ENCODE data around the gene CTSO.

CTSO gene, protein sequence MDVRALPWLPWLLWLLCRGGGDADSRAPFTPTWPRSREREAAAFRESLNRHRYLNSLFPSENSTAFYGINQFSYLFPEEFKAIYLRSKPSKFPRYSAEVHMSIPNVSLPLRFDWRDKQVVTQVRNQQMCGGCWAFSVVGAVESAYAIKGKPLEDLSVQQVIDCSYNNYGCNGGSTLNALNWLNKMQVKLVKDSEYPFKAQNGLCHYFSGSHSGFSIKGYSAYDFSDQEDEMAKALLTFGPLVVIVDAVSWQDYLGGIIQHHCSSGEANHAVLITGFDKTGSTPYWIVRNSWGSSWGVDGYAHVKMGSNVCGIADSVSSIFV
- 23.0 to 52.4 (median 38.0) reads per million in 17 experiments for total RNA-seq

DNA sequence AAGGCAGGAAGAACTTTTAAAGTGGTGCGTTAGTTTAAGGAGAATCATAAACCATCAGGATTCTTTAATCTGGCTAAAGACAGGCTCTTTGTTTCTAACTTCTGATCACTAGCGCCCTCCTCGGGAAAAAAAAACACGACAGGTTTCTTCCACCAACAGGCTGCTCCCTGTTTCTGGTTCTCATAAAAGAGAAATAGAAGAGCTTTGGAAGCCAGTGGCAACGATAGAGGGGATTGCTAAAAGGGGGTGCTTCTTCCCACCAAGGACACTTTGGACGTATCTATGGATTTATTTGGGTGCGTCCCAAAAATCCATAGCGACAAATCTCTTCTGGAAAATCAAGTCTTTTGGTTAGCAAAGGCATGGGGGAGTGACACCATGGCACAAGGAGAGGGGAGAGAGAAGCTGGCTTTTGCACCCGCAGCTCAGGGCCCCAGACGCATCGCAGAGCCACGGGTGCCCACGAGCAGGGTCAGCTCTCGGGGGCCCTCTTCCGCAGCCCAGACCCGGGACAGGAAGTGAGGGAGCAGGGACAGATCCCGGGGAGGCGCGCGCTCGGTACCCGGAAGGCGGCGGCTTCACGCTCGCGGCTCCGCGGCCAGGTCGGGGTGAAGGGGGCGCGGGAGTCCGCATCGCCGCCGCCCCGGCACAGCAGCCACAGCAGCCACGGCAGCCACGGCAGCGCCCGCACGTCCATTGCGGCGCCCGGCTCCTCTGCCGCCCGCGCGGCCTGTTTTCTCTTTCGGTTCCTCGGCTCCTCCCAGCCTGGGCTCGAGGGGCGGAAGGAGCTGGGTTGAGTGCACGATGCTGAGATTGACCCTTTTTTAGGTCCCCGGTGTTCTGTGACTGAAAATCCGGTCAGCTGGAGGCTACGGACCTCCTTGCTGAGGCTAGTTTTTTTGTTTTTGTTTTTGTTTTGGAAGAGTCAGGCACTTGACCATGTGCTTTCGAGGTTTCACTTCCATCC is at the start of gene CTSO:
TSS of gene CTSO (minus strand) at position 716 of the 967 bp plus-strand sequence. CDS start at position 697, 19 bp downstream.
- peak; percentile 82 to 89 (median 84) for DNase-seq

DNA sequence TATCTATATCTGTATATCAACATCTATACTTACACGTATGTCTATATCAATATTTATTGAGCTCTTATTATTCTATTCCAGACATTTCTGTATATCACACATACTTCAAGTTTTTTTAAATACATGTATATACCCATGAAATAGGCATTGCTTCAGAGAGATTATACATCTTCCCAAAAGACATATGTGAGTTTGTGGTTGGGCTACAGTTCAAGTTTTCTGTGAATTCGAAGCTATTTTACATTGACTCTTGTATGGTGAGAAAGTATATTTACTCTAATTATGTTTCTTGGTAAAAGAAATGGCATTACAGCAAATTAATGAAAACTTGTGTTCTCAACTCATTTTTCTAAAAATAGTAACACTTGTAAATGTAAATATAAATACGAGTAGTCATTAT is 46.8 kb upstream of the CTSO start:
- no peak for DNase-seq

DNA sequence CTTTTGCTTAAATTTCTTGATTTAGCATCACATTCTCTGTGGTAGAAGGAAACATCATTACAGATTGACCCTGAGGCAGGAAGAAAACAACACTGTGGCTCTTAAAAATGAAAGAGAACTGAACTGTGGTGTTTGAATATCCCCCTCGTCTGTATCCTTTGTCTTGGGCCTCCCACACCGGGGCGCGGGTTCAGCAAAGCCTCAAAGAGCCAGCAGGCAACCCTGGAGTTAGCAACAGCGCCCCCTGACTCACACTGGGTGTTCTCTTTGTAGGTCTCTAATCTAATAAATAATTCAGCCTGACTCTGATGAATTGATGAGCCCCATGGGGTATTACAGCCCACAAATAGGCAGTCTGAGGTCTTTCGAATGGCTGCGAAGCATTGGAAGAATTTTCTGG is 46.1 kb upstream of the CTSO start:
- DNase-seq = peak in 1 of 4 experiments; percentile 6

DNA sequence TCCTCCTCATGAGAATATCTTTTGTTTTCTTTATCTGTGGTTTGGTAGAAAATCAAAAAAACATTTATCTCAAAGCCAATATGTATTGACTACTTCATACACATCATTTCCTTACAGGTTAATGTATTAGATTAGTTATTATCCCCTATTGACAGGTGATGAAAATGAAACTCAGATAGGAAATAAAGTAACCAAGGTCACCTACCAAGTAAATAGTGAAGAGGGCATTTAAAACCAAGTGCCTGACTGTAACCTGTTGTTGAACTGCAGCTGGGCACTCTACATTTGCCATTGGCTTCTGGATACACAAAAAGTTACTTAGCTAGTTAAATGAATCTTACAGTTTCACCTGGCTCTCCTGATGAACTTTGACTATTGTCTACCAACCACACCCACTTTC is 41.4 kb upstream of the CTSO start:
- no peak for DNase-seq

DNA sequence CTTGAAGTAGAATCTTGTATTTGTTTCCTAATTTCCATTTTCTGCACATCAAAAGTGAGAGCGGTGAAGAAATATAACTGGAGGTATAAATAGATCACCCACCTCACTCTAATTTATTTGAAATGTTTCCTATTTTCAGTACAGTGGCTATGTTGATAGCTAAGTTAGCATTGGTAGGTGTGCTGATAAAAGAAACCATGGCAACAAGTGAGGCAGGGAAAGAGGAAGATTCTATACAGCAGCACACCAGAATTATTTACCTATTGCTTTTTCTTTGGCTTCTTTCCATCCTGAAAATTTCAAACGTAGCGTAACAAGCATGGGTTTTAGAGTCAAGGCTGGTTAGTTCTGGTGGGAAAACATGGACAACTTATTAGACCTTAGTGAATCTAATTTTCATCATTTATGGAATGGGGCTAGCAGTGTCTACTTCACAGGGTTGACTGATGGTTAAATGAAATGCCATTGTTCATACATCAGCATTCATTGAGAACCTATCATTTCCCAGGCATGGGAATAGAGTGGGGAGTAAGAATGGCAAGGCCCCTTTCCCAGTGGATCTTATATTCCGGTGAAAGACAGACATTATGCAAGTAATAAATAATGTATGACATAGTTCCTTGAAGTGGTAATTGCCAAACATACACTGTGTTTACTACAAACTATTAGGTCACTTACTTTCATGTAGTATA is 30.6 kb upstream of the CTSO start:
- DNase-seq = no peak

DNA sequence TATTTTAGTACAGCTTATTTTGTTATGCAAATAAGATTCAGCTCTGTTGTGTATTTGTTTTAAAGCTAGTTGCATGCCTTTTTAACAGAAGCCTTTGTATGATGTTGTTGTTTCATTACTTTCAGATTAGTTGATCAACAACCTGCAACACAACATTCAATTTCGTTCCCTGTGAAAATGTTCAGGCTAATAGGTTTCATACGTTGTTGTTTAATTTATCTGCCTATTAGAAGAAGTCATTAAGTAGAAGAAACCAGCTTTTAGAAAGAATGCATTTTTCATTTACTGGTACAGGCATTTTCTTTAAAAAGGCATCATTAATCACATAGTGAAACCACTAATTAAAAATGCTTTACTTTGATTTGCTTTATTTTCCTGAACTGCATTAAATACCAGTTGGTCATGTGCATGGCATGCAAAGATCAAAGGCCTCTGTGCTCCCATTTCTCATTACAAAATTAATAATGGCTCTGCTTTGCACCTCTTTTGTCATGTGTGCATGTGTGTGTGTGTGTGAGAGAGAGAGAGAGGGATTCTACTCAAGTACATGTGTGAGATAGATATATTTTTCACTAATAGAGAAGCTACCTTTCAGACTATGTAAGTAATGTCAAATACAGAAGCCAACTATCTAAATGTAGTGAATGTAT is 29.2 kb upstream of the CTSO start:
- no peak for DNase-seq

DNA sequence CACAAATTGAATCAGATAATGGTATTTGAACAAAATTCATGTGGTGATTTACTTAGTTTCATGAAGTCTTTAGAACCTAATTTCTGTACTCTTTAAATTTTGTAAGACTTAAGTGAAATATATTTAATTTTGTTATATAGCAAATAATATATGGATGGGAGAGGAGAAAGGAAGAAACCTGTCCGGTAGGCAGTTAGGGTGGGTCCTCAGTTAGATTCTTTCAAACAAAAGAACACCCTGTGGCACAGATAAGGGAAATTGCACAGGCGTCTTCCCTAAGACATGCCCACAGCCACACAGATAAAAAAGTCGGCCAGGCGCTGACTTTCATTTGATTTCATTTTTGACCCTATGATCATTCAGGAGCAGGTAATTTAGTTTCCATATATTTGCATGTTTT is 25.1 kb upstream of the CTSO start:
- DNase-seq = no peak

DNA sequence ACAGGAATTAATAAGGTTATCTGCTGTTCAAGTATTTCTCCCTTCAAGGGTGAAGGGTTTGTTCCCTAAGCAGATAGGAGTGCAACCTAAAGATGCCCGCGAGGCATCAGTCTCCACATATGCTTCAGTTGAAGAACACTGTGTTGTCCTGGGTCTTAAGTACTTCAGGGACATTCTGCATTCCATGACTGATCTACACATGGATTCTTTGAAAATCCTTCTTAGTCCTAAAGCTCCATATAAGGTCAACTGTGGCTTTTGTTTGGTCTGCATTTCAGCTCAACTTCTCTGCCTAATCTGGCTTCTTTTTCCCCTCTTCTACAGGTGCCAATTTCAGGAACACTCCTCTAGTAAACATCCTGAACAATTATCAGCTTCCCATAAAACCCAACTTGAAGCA is 21.8 kb upstream of the CTSO start:
- no peak for DNase-seq

DNA sequence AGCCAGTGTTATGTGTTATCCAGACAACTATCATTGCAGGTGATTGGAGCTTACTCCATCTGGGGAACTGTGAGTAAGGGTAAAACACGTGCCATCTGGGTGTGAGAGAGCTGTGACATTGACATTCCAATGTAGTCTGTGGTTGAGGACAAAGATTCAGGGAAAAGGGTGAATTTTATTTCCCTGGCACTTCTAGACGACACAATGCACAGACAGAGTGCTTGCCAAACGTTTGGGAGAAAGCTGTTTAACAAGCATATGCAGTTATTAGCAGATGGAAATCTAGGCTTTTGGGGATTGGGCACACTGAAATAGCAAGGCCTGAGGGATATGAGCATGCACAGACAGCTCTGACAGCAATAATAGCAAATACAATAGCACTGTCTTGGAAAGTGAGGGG is 21.3 kb upstream of the CTSO start:
- no peak for DNase-seq

DNA sequence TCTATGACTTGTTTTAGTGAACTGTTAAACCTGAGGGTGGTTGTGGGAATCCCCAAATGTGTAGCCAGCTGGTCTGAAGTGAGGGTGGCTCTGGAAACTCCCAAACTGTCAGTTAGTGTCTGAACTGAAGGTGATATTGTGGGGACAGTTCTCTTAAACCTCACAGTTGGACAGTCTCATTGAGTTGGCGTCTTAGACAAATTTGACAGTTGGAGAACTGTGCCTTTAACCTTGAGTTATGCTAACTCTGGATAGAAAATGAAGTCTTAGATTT is 20.7 kb upstream of the CTSO start:
- DNase-seq = no peak

DNA sequence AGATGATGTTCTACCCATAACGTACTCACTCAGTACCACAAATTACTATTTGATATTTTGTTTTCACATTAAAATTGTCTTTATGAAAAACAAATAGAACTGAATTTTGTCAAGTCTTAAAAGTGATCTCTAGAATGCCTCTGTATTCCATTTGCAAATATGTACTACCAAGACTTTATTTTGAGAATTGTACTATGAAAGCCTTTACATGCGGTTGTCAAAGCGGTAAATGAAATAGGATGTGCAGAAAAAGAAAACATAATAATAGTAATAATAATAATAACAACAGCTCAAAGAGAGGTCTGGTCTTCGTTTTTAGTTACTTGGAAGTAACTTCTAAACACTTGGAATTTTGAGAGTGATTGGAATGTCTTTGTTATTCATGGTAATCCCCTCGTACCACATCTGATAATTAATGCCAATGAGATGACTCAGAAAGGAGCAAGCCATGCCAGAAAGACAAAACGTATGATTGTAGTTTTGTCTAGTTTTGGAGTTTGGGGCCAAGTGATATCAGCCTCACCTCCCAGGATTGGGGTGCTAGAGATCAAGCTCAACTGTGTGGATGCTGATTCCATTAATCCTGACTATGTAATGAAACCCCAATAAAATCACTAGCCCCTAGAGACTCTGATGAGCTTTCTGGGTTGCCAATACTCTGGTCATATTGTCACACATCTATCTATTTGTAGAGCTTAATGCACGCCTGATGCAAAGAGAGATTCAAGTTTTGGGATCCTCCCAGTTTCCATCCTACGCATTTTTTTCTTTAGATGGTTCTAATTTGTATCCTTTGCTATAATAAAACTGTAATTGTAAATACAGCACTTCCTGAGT is 20.2 kb upstream of the CTSO start:
- DNase-seq = no peak

DNA sequence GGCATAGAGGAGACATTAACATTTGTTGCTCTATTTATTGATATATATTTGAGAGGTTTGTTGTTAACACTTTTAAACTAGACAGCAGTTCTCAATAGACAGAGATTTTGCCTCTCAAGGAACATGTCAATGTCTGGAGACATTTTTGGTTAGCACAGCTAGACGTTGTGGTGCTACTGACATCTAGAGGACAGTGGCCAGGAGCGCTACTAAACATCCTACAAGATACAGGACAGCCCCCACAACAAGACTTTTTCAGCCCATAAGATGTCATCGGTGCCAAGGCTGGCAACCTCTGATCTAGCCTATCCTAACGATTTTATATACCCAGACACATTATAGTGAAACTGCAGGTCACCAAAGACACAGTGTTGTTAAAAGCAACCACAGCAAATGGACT is 18.4 kb upstream of the CTSO start:
- peak; percentile 43 to 64 (median 54) for DNase-seq

DNA sequence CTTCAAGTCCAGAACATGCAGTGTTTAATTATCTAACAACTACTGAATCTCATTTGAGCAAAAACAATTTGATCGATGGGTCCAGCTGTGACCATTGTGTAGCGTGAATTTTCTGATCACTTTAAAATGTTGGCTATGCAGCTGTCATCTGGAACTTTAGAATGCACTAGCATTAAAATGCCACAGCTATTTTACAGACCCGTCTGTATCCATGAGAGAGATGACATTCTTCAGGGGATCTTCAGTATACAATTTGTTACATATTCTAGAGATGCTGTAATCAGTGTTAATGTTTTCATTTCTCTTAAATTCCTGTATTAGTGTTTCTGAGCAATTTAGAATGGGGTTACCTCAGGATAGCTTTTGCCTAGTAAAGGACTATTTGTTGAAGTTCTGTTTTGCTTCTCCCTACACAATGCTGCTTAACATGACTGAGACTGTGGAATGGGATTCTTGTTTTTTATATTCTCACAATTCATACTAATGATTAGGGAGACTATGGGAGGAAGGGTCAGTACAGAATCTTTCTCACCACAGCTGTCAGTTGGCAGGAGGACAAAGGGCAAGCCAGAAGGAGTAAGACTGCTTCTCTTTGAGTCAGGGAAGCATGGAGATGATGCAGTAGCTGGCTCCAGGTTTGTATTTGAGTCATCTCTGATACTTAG is 13.2 kb upstream of the CTSO start:
- peak in 1 of 4 experiments; percentile 3 for DNase-seq

DNA sequence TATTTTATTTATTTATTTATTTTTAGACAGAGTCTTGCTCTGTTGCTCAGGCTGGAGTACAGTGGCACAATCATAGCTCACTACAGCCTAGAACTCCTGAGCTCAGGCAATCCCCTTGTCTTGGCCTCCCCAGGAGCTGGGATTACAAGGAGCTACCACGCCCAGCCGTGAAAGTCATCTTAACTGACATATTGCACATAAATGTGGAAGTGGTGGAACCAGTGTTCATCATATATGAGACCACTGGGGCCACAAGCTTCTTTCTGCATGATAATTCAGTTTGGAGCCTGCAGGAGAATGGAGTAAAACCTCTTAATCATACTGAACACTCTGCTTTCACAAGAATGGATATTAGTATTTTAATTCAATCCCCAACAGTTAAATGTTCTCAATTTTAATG is 12.5 kb upstream of the CTSO start:
- DNase-seq = no peak

DNA sequence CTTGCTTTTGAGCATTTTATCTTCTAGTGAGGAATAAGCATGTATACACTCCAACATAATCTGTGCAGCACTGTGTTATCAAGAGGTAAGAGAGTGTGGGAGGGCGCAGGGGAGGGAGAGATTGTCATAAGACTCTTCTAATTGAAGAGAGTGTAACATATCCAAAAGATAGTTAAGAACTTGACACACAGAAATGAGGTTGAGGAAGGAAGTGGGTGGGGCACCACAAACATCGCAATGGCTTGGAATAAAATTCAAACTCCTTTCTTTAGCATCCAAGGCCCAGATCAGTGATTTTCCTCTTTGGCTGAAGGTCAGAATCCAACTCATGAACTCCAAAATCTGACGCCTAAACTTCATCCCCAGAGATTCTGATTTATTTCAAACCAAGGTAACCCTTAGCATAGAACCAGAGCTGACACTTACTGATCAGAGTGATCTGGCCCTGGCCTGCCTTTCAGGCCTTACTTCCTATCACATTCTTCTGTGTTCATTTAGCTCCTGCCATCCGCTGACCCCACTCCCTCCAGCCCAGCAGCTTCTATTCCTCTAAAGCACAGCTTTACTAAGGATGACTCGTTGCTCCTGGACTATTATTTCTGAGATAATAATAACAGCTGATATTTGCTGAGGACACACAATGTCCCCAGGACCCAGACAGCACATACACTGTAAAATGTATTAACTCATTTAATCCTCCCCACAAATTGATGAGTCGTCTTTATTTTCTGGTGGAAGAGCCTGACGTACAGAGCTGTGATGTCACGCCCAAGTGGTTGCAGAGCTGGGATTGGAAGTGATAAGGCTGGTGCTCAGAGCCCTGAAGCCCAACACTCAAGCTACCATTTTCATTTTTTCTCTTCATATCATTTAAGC is 10.6 kb upstream of the CTSO start:
- no peak for DNase-seq

DNA sequence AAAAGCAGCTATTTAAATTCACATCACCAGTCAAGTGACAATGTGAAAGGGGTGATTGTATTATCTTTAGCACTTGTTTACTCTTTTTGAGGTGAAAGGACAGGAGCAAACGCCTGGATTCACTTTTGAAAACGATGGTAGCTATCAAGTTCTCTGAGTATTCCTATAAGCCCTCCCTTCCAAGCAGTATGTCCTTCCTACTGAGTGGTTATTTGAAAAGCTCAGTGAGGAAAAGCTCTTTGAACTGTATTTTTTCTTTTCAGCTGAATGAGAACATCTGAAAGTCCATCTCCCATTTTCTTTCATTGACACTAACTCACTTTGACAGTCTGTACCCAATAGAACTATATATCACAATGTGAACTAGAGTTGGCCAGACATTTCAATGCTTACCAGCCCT is 9.1 kb upstream of the CTSO start:
- DNase-seq = no peak

DNA sequence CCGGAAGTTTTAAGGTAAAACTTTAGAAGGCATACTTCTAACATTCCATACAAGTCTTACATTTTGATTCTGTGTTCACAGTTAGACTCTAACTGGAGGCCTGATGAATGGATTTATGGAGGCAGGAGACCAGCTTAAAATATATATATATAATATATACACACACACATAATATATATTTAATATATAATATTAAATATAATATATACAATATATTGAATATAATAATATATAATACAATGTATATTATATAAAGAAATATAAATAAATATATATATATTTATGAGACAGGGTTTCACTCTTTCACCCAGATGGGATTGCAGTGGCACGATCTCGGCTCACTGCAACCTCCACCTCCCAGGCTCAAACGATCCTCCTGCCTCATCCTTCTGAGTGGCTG is 7.9 kb upstream of the CTSO start:
- DNase-seq = no peak

DNA sequence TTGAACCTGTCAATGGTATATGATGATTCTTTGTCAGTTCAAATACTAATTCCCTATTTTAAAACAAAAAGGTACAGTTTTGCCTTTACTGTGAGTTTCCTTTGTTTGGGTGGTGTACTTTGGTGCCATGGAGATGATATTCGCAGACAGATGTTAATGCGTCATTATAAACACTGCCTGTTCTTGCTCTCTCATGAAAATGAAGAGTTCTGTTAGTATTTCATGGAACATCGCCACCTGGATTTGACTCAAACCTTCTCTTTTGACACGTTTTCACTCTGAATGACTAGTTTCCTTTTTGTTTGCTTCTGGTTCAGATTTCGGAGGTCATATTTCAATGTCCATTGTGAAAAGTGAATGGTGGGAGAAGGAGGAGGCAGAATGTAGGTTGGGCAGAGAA is 6.9 kb upstream of the CTSO start:
- no peak for DNase-seq

DNA sequence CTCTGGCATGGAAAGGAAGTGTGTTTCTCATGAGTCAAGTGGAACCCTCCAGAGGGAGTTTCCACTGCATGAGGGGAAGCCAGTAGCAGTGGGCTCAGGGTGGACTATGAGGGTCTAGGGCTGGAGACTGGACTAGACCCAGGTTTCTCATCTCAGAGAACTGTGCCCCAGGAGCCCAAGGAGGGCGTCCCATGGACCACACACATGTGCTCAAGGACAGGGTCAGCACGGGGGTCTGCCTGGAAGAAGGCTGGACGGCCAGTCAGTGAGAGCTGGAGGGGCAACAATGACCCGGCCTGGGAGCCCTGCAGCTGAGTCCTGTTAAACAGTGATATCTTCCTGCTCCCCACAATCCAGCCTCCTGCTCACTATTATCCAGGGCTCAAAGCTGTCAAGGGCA is 5.8 kb upstream of the CTSO start:
- no peak for DNase-seq

DNA sequence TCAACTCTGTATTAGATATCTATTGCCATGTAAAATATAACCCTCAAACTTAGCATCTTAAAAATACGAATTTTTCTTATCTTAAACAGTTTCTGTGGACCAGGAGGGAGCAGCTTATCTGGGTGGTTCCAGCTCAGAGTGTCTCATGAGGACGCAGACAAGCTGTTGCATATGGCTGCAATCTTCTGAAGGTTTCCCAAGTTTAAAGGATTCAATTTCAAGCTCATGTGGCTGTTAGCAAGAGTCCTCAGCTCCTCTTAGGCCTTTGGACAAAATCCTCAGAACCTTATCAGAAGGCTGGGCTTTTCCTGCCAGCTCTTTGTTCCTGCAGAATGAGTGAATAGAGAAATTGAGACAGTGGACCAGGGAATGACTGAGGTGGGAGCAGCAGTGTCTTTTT is 2.8 kb upstream of the CTSO start:
- DNase-seq = no peak
